IMR-90 (cell line): ENCODE measurements around the gene COG7. TPM values are rescaled to one million over a fixed set of nuclear protein-coding genes. Genes with fewer than 3 reads are reported as not detected.

ENCODE experiments used
- ATAC-seq: fragments of 200-7000 bp; cut with Tn5 transposase; 2 replicates; pipeline ENCODE4 v1.9.1; 2020; ENCODE audit warnings: low read depth, mild to moderate bottlenecking, moderate library complexity
- BruUV-seq: library from RNA; stranded (reverse); fragments of 400-500 nt; replicated peaks from 2 replicates; lab custom pipeline; 2021; lab: Mats Ljungman, UMichigan
- CTCF ChIA-PET: fragments of 300-600 bp; formaldehyde crosslinking; extraction: SDS; loops from one replicate; lab custom pipeline; 2021; ENCODE audit warnings: antibody characterized with exemption; lab: Yijun Ruan, JAX
- POLR2A ChIA-PET: fragments of 300-600 bp; sonication (Branson Sonifier 250); formaldehyde crosslinking; loops from one replicate; lab custom pipeline; 2022; ENCODE audit warnings: antibody characterized with exemption; ENCODE audit not compliant: unreplicated experiment; lab: Charles Lee
- DNase-seq: peaks from one replicate; pipeline ENCODE4 v3.0.0; 2013
- H2AFZ ChIP-seq: replicated peaks from 2 replicates; pipeline ENCODE3; 2013; ENCODE audit warnings: low read length, mild to moderate bottlenecking; ENCODE audit not compliant: poor library complexity
- H2AK5ac ChIP-seq: 2 replicates; pipeline ENCODE4 v1.6.1; 2013; ENCODE audit warnings: low read depth, low read length, inconsistent platforms
- H2AK9ac ChIP-seq: replicated peaks from 2 replicates; pipeline ENCODE3; 2013; ENCODE audit warnings: mild to moderate bottlenecking, low read depth, low read length, moderate library complexity; ENCODE audit not compliant: poor library complexity
- H2BK120ac ChIP-seq: 2 replicates; pipeline ENCODE4 v1.6.1; 2013; ENCODE audit warnings: low read depth, low read length, inconsistent platforms
- H2BK15ac ChIP-seq: 3 replicates; pipeline ENCODE4 v1.6.1; 2013; ENCODE audit warnings: low read depth, low read length, inconsistent platforms
- H2BK20ac ChIP-seq: 2 replicates; pipeline ENCODE4 v1.6.1; 2013; ENCODE audit warnings: low read depth, mild to moderate bottlenecking, inconsistent platforms, low read length, moderate library complexity
- H2BK5ac ChIP-seq: 2 replicates; pipeline ENCODE4 v1.6.1; 2013; ENCODE audit warnings: mild to moderate bottlenecking, low read depth, low read length, inconsistent platforms; ENCODE audit not compliant: poor library complexity, severe bottlenecking
- H3K14ac ChIP-seq: replicated peaks from 2 replicates; pipeline ENCODE4 v1.6.1; 2013; ENCODE audit warnings: low read depth, low read length, inconsistent platforms
- H3K18ac ChIP-seq: 2 replicates; pipeline ENCODE4 v1.6.1; 2013; ENCODE audit warnings: low read depth, low read length, control low read depth
- H3K23ac ChIP-seq: 2 replicates; pipeline ENCODE4 v1.6.1; 2013; ENCODE audit warnings: low read depth, low read length, inconsistent platforms
- H3K27ac ChIP-seq: 2 replicates; pipeline ENCODE4 v1.5.1; 2013; ENCODE audit warnings: mild to moderate bottlenecking, control low read depth, low read length; ENCODE audit not compliant: insufficient read depth
- H3K27me3 ChIP-seq: 2 replicates; pipeline ENCODE4 v1.6.1; 2013; ENCODE audit warnings: low read length; ENCODE audit not compliant: control insufficient read depth, insufficient read depth
- H3K36me3 ChIP-seq: 2 replicates; pipeline ENCODE4 v1.6.1; 2013; ENCODE audit warnings: low read length, mixed read lengths; ENCODE audit not compliant: control insufficient read depth, insufficient read depth
- H3K4ac ChIP-seq: 2 replicates; pipeline ENCODE4 v1.6.1; 2013; ENCODE audit warnings: low read depth, low read length, inconsistent platforms
- H3K4me1 ChIP-seq: 2 replicates; pipeline ENCODE4 v1.6.1; 2013; ENCODE audit warnings: low read length, mixed read lengths; ENCODE audit not compliant: control insufficient read depth, insufficient read depth
- H3K4me2 ChIP-seq: 2 replicates; pipeline ENCODE4 v1.6.1; 2013; ENCODE audit warnings: low read depth, mild to moderate bottlenecking, control low read depth, low read length, moderate library complexity
- H3K4me3 ChIP-seq: 2 replicates; pipeline ENCODE4 v1.5.1; 2013; ENCODE audit warnings: low read depth, mild to moderate bottlenecking, control low read depth, low read length, moderate library complexity; ENCODE audit not compliant: insufficient read depth
- H3K56ac ChIP-seq: 2 replicates; pipeline ENCODE4 v1.6.1; 2013; ENCODE audit warnings: low read length, inconsistent platforms; ENCODE audit not compliant: insufficient read depth; ENCODE audit errors: extremely low read depth
- H3K79me1 ChIP-seq, 2 experiments: 2 replicates each; pipeline ENCODE4 v1.6.1; 2013; ENCODE audit warnings: low read length in 2 of 2, inconsistent platforms in 1 of 2, low read depth in 1 of 2
- H3K9ac ChIP-seq: 2 replicates; pipeline ENCODE4 v1.6.1; 2013; ENCODE audit warnings: low read depth, low read length, control low read depth
- H3K9me1 ChIP-seq: 2 replicates; pipeline ENCODE4 v1.6.1; 2013; ENCODE audit warnings: low read length, inconsistent platforms; ENCODE audit not compliant: insufficient read depth
- H3K9me3 ChIP-seq: 2 replicates; pipeline ENCODE4 v1.6.1; 2013; ENCODE audit warnings: low read length; ENCODE audit not compliant: control insufficient read depth, insufficient read depth
- H4K20me1 ChIP-seq: 2 replicates; pipeline ENCODE4 v1.6.1; 2013; ENCODE audit warnings: low read length, inconsistent platforms; ENCODE audit not compliant: insufficient read depth
- H4K5ac ChIP-seq: 2 replicates; pipeline ENCODE4 v1.6.1; 2013; ENCODE audit warnings: mild to moderate bottlenecking, low read depth, low read length, control low read depth
- H4K8ac ChIP-seq, 2 experiments: 2 replicates each; pipeline ENCODE4 v1.6.1; 2013; ENCODE audit warnings: low read depth in 2 of 2, low read length in 2 of 2, control low read depth in 1 of 2, inconsistent platforms in 1 of 2
- H4K91ac ChIP-seq: 2 replicates; pipeline ENCODE4 v1.6.1; 2013; ENCODE audit warnings: low read depth, low read length, inconsistent platforms; ENCODE audit not compliant: insufficient read depth
- BHLHE40 ChIP-seq: fragments of 150-350 bp; IDR thresholded peaks from 2 replicates; pipeline ENCODE4 v1.6.1; 2016; ENCODE audit warnings: mild to moderate bottlenecking, low read depth, low read length
- CEBPB ChIP-seq: IDR thresholded peaks from 2 replicates; pipeline ENCODE4 v1.6.1; 2012; ENCODE audit warnings: low read depth, low read length, improper control_type of control experiment
- CHD1 ChIP-seq: IDR thresholded peaks from 2 replicates; pipeline ENCODE4 v1.6.1; 2012; ENCODE audit warnings: low read depth, low read length, improper control_type of control experiment
- FOS ChIP-seq: fragments of 150-350 bp; IDR thresholded peaks from 2 replicates; pipeline ENCODE4 v1.6.1; 2016; ENCODE audit warnings: low read depth, low read length
- MAFK ChIP-seq: IDR thresholded peaks from 2 replicates; pipeline ENCODE4 v1.6.1; 2012; ENCODE audit warnings: low read depth, low read length, improper control_type of control experiment
- MAZ ChIP-seq: IDR thresholded peaks from 2 replicates; pipeline ENCODE4 v1.6.1; 2012; ENCODE audit warnings: low read depth, mild to moderate bottlenecking, low read length, improper control_type of control experiment, moderate library complexity, borderline replicate concordance
- MXI1 ChIP-seq: IDR thresholded peaks from 2 replicates; pipeline ENCODE4 v1.6.1; 2012; ENCODE audit warnings: low read depth, mild to moderate bottlenecking, low read length, moderate library complexity, borderline replicate concordance
- NFE2L2 ChIP-seq: fragments of 150-350 bp; IDR thresholded peaks from 2 replicates; pipeline ENCODE4 v1.6.1; 2016; ENCODE audit warnings: low read depth, mild to moderate bottlenecking, low read length
- POLR2A ChIP-seq: IDR thresholded peaks from 2 replicates; pipeline ENCODE4 v1.6.1; 2012; ENCODE audit warnings: mild to moderate bottlenecking, low read depth, low read length
- RAD21 ChIP-seq: IDR thresholded peaks from 2 replicates; pipeline ENCODE4 v1.6.1; 2012; ENCODE audit warnings: low read length, improper control_type of control experiment
- RCOR1 ChIP-seq: IDR thresholded peaks from 2 replicates; pipeline ENCODE4 v1.6.1; 2012; ENCODE audit warnings: mild to moderate bottlenecking, low read length, improper control_type of control experiment; ENCODE audit not compliant: insufficient replicate concordance
- RFX5 ChIP-seq: IDR thresholded peaks from 2 replicates; pipeline ENCODE4 v1.8.0; 2012; ENCODE audit warnings: low read depth, mild to moderate bottlenecking, low read length, moderate library complexity
- SMC3 ChIP-seq: fragments of 150-350 bp; IDR thresholded peaks from 2 replicates; pipeline ENCODE4 v1.6.1; 2016; ENCODE audit warnings: low read depth, mild to moderate bottlenecking, antibody characterized with exemption, low read length, moderate library complexity
- USF2 ChIP-seq: fragments of 150-350 bp; IDR thresholded peaks from 2 replicates; pipeline ENCODE4 v1.6.1; 2017; ENCODE audit warnings: mild to moderate bottlenecking, antibody characterized with exemption, low read length, low read depth
- WGBS, 2 experiments: methylation state at CpG; one replicate each; pipeline versions ENCODE4 v1.1.5 to v1.1.7; 2013; ENCODE audit warnings: missing lambda C conversion rate in 2 of 2; ENCODE audit not compliant: insufficient read length in 1 of 2; ENCODE audit errors: extremely low coverage in 2 of 2; 5-methylcytosine and 5-hydroxymethylcytosine counted together
- dilution Hi-C: fragments of 300-500 bp; cut with HindIII; formaldehyde crosslinking; loops from one replicate; pipeline ENCODE4 v1.14.3; 2018; ENCODE audit warnings: low sequenced_read_pairs; ENCODE audit not compliant: unreplicated experiment
- in situ Hi-C: fragments of 300-500 bp; cut with MboI; formaldehyde crosslinking; loops from 3 replicates; pipeline ENCODE4 v1.14.3; 2019; ENCODE audit warnings: low sequenced_read_pairs, inconsistent platforms, mixed read lengths
- intact Hi-C: fragments of 100-400 bp; cut with micrococcal nuclease; formaldehyde crosslinking; loops from 2 replicates; pipeline ENCODE4 v1.10.0; 2022
- polyA plus RNA-seq, 3 experiments: library from polyadenylated mRNA; depleted of rRNA; stranded (reverse); fragments of >200 nt; gene quantifications; 2 replicates each; pipeline ENCODE4 v1.2.3, GENCODE V29; 2012; ENCODE audit warnings: low replicate concordance in 1 of 3
- total RNA-seq: library from RNA; depleted of rRNA; stranded (reverse); fragments of >200 nt; gene quantifications from 2 replicates; pipeline ENCODE4 v1.2.3, GENCODE V29; 2012
- TF ChIP-seq, protein P1 (sequence below): fragments of 150-350 bp; IDR thresholded peaks from 2 replicates; pipeline ENCODE4 v1.6.1; 2016; ENCODE audit warnings: low read depth, mild to moderate bottlenecking, low read length, moderate library complexity, borderline replicate concordance
- TF ChIP-seq, protein P2 (sequence below): conservative IDR thresholded peaks from 2 replicates; pipeline ENCODE4 v1.5.1; 2012; ENCODE audit warnings: mild to moderate bottlenecking, low read depth, low read length, improper control_type of control experiment

The COG7 gene
- total and polyA plus RNA-seq, 2 of the 4 experiments (the other 2 are of a cell fraction): 28.5 to 43.7 TPM

GRCh38 chr16:23371368-23371767, 81.6 kb downstream of the COG7 start:
- Histone ChIP-seq H4K8ac (no peak overlapping the region), H4K5ac (no peak overlapping the region), H3K79me1 (no peaks in the 10 kb centered on the region), H4K91ac (no peak overlapping the region), H2AFZ (no peak overlapping the region), H3K4me3 (no peak overlapping the region), H3K56ac (no peak overlapping the region), H2BK5ac (no peak overlapping the region), H3K36me3 (no peaks in the 10 kb centered on the region), H2AK5ac (no peak overlapping the region), H3K27me3 (peaks cover 10% of the 10 kb centered on the region; the same call in 1 of the 2 replicates), H2AK9ac (no peak overlapping the region), H2BK15ac (no peak overlapping the region), H3K9me3 (no peaks in the 10 kb centered on the region), H3K9me1 (no peaks in the 10 kb centered on the region; the same call in 1 of the 2 replicates), H3K18ac (no peak overlapping the region), H4K20me1 (no peaks in the 10 kb centered on the region), H2BK120ac (no peak overlapping the region), H3K14ac (no peak overlapping the region), H3K4me2 (no peak overlapping the region), H2BK20ac (no peak overlapping the region), H3K9ac (no peak overlapping the region), H3K27ac (no peak overlapping the region), H3K4me1 (no peaks in the 10 kb centered on the region), H3K4ac (no peak overlapping the region), H3K23ac (no peak overlapping the region)
- BruUV-seq: no TSS peak
- CTCF ChIA-PET: no interaction called here
- TF ChIP-seq NFE2L2 (no peak), BHLHE40 (no peak), RAD21 (no peak), RFX5 (no peak), FOS (no peak), MAFK (no peak), POLR2A (no peak), RCOR1 (no peak), SMC3 (no peak), MAZ (no peak), MXI1 (no peak), USF2 (no peak), CHD1 (no peak), CEBPB (no peak)
- TF ChIP-seq, protein P1, sequence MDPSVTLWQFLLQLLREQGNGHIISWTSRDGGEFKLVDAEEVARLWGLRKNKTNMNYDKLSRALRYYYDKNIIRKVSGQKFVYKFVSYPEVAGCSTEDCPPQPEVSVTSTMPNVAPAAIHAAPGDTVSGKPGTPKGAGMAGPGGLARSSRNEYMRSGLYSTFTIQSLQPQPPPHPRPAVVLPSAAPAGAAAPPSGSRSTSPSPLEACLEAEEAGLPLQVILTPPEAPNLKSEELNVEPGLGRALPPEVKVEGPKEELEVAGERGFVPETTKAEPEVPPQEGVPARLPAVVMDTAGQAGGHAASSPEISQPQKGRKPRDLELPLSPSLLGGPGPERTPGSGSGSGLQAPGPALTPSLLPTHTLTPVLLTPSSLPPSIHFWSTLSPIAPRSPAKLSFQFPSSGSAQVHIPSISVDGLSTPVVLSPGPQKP: no peak
- TF ChIP-seq, protein P2, sequence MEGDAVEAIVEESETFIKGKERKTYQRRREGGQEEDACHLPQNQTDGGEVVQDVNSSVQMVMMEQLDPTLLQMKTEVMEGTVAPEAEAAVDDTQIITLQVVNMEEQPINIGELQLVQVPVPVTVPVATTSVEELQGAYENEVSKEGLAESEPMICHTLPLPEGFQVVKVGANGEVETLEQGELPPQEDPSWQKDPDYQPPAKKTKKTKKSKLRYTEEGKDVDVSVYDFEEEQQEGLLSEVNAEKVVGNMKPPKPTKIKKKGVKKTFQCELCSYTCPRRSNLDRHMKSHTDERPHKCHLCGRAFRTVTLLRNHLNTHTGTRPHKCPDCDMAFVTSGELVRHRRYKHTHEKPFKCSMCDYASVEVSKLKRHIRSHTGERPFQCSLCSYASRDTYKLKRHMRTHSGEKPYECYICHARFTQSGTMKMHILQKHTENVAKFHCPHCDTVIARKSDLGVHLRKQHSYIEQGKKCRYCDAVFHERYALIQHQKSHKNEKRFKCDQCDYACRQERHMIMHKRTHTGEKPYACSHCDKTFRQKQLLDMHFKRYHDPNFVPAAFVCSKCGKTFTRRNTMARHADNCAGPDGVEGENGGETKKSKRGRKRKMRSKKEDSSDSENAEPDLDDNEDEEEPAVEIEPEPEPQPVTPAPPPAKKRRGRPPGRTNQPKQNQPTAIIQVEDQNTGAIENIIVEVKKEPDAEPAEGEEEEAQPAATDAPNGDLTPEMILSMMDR: no peak
- ATAC-seq (no peak), DNase-seq (no peak)
- intact Hi-C loops (no loop called here), dilution Hi-C loops (no loop called here), in situ Hi-C loops (no loop called here)
- POLR2A ChIA-PET: no interaction called here
- WGBS, 2 experiments: no CpG with 5 or more reads among the region's 9 CpGs
